Astrocyte (in vitro differentiated cells and primary cell): ENCODE data around the gene CCDC169. TPM values are rescaled to one million over a fixed set of nuclear protein-coding genes. Genes with fewer than 3 reads are reported as not detected.
A peak's percentile ranks its signal among the peaks of the same experiment; 100 is the strongest.

Source experiments
- DNase-seq: peaks from one replicate; pipeline ENCODE4 v3.0.0-alpha.2; 2010; ENCODE audit warnings: low read depth
- FAIRE-seq: peaks from 2 replicates; lab custom pipeline; 2011; peaks lifted over from hg19 to GRCh38; lab: Jason Lieb, UNC
- H2AFZ ChIP-seq: 2 replicates; pipeline ENCODE4 v1.6.0; 2012; ENCODE audit warnings: low read depth, low read length, inconsistent platforms
- H3K27ac ChIP-seq: 2 replicates; pipeline ENCODE4 v1.5.1; 2011; ENCODE audit warnings: low read depth, low read length, inconsistent platforms
- H3K27me3 ChIP-seq: 2 replicates; pipeline ENCODE4 v1.6.0; 2011; ENCODE audit warnings: low read length, inconsistent platforms; ENCODE audit not compliant: insufficient read depth
- H3K36me3 ChIP-seq: 2 replicates; pipeline ENCODE4 v1.5.1; 2011; ENCODE audit warnings: low read length, inconsistent platforms; ENCODE audit not compliant: insufficient read depth
- H3K4me1 ChIP-seq: 2 replicates; pipeline ENCODE4 v1.5.1; 2011; ENCODE audit warnings: low read length, inconsistent platforms; ENCODE audit not compliant: insufficient read depth
- H3K4me2 ChIP-seq: 2 replicates; pipeline ENCODE4 v1.6.0; 2012; ENCODE audit warnings: low read length, inconsistent platforms
- H3K4me3 ChIP-seq: 2 replicates; pipeline ENCODE4 v1.5.1; 2011; ENCODE audit warnings: low read depth, mild to moderate bottlenecking, low read length, inconsistent platforms; ENCODE audit not compliant: insufficient read depth
- H3K79me2 ChIP-seq: 2 replicates; pipeline ENCODE4 v1.6.0; 2012; ENCODE audit warnings: mild to moderate bottlenecking, low read length, inconsistent platforms; ENCODE audit not compliant: insufficient read depth
- H3K9ac ChIP-seq: 2 replicates; pipeline ENCODE4 v1.6.0; 2012; ENCODE audit warnings: mild to moderate bottlenecking, low read length, inconsistent platforms
- H3K9me3 ChIP-seq: 2 replicates; pipeline ENCODE4 v1.5.1; 2012; ENCODE audit warnings: low read depth, mild to moderate bottlenecking, low read length, inconsistent platforms; ENCODE audit not compliant: insufficient read depth
- H4K20me1 ChIP-seq: 2 replicates; pipeline ENCODE4 v1.6.0; 2012; ENCODE audit warnings: low read length, inconsistent platforms; ENCODE audit not compliant: insufficient read depth
- H3K27ac Mint-ChIP-seq: one replicate; pipeline ENCODE4 v1.8.0; 2021; ENCODE audit warnings: mild to moderate bottlenecking, mixed read lengths; ENCODE audit not compliant: unreplicated experiment
- H3K27me3 Mint-ChIP-seq: one replicate; pipeline ENCODE4 v1.8.0; 2021; ENCODE audit warnings: low read depth, mixed read lengths; ENCODE audit not compliant: unreplicated experiment
- H3K36me3 Mint-ChIP-seq: one replicate; pipeline ENCODE4 v1.8.0; 2021; ENCODE audit warnings: low read depth, mixed read lengths; ENCODE audit not compliant: unreplicated experiment
- H3K4me1 Mint-ChIP-seq: one replicate; pipeline ENCODE4 v1.8.0; 2021; ENCODE audit warnings: low read depth, mixed read lengths; ENCODE audit not compliant: unreplicated experiment
- H3K4me3 Mint-ChIP-seq: one replicate; pipeline ENCODE4 v1.8.0; 2021; ENCODE audit warnings: mild to moderate bottlenecking, moderate library complexity, mixed read lengths; ENCODE audit not compliant: unreplicated experiment
- H3K9me3 Mint-ChIP-seq: one replicate; pipeline ENCODE4 v1.8.0; 2021; ENCODE audit warnings: mild to moderate bottlenecking, mixed read lengths; ENCODE audit not compliant: unreplicated experiment
- CTCF ChIP-seq: IDR thresholded peaks from 2 replicates; pipeline ENCODE4 v1.5.1; 2011; ENCODE audit warnings: low read depth, mild to moderate bottlenecking, inconsistent platforms, low read length, moderate library complexity; ENCODE audit not compliant: insufficient read depth
- EZH2 ChIP-seq: IDR thresholded peaks from 2 replicates; pipeline ENCODE4 v1.6.1; 2012; ENCODE audit warnings: mild to moderate bottlenecking, low read length, inconsistent platforms; ENCODE audit not compliant: insufficient read depth
- total RNA-seq: library from RNA; stranded (reverse); gene quantifications from 2 replicates; pipeline ENCODE4 v1.2.1, GENCODE V29; 2021

CCDC169 gene
- total RNA-seq, 1 donor from 2014 or later = 0.98 TPM

- H3K36me3 Mint-ChIP-seq = no peaks in the 10 kb centered on the region
- no peak overlapping the region for H3K27ac ChIP-seq
- H2AFZ ChIP-seq = no peak overlapping the region
- H3K4me2 ChIP-seq = no peak overlapping the region
- H3K79me2 ChIP-seq = no peaks in the 10 kb centered on the region
- H3K27me3 Mint-ChIP-seq = no peaks in the 10 kb centered on the region
- H3K9ac ChIP-seq = no peak overlapping the region
- H3K36me3 ChIP-seq = no peaks in the 10 kb centered on the region
- no peak overlapping the region for H3K27ac Mint-ChIP-seq
- DNase-seq (peak; percentile 34), FAIRE-seq (no peak)
- H3K4me1 ChIP-seq = peaks cover 7% of the 10 kb centered on the region
- no peaks in the 10 kb centered on the region for H3K9me3 ChIP-seq
- no peaks in the 10 kb centered on the region for H4K20me1 ChIP-seq
- TF ChIP-seq EZH2 = no peak
- TF ChIP-seq CTCF = no peak
- H3K9me3 Mint-ChIP-seq = no peaks in the 10 kb centered on the region
- H3K4me3 Mint-ChIP-seq = no peak overlapping the region
- H3K4me3 ChIP-seq = no peak overlapping the region
- no peaks in the 10 kb centered on the region for H3K27me3 ChIP-seq
- peaks cover 9% of the 10 kb centered on the region for H3K4me1 Mint-ChIP-seq
Measured at GRCh38 chr13:36190771-36191170, 106.8 kb downstream of the CCDC169 start.

- no peak for TF ChIP-seq EZH2
- no peak for TF ChIP-seq CTCF
- Mint-ChIP-seq H3K36me3 (no peaks in the 10 kb centered on the region), H3K27ac (no peak overlapping the region), H3K27me3 (no peaks in the 10 kb centered on the region), H3K4me1 (peaks cover 8% of the 10 kb centered on the region), H3K9me3 (no peaks in the 10 kb centered on the region), H3K4me3 (no peak overlapping the region)
- no peaks in the 10 kb centered on the region for H3K27me3 ChIP-seq
- peaks cover 3% of the 10 kb centered on the region for H3K4me1 ChIP-seq
- no peaks in the 10 kb centered on the region for H4K20me1 ChIP-seq
- no peak for DNase-seq
- H3K4me3 ChIP-seq = no peak overlapping the region
- no peak for FAIRE-seq
- no peaks in the 10 kb centered on the region for H3K9me3 ChIP-seq
- no peak overlapping the region for H3K27ac ChIP-seq
- H3K36me3 ChIP-seq = no peaks in the 10 kb centered on the region
- H3K79me2 ChIP-seq = no peaks in the 10 kb centered on the region
- H3K9ac ChIP-seq = no peak overlapping the region
- no peak overlapping the region for H3K4me2 ChIP-seq
- H2AFZ ChIP-seq = no peak overlapping the region
Measured at GRCh38 chr13:36188441-36188840, 109.2 kb downstream of the CCDC169 start.

GRCh38 chr13:36183901-36184300 is 113.7 kb downstream of the CCDC169 start:
- FAIRE-seq = no peak
- TF ChIP-seq CTCF (no peak), EZH2 (no peak)
- no peaks in the 10 kb centered on the region for H3K36me3 ChIP-seq
- no peaks in the 10 kb centered on the region for H3K4me1 Mint-ChIP-seq
- no peaks in the 10 kb centered on the region for H3K79me2 ChIP-seq
- H3K4me3 ChIP-seq = no peak overlapping the region
- H3K27ac Mint-ChIP-seq = no peak overlapping the region
- no peaks in the 10 kb centered on the region for H4K20me1 ChIP-seq
- no peaks in the 10 kb centered on the region for H3K27me3 Mint-ChIP-seq
- no peaks in the 10 kb centered on the region for H3K4me1 ChIP-seq
- H2AFZ ChIP-seq = no peak overlapping the region
- no peak overlapping the region for H3K27ac ChIP-seq
- no peak overlapping the region for H3K4me2 ChIP-seq
- DNase-seq = no peak
- no peak overlapping the region for H3K9ac ChIP-seq
- no peaks in the 10 kb centered on the region for H3K9me3 Mint-ChIP-seq
- no peak overlapping the region for H3K4me3 Mint-ChIP-seq
- H3K36me3 Mint-ChIP-seq = no peaks in the 10 kb centered on the region
- no peaks in the 10 kb centered on the region for H3K27me3 ChIP-seq
- H3K9me3 ChIP-seq = no peaks in the 10 kb centered on the region

Other genes starting within 250 kb of the CCDC169 start
- gene DCLK1, start 166.4 kb downstream of the CCDC169 start, total RNA-seq = 3.2 and 4.9 TPM in 2 replicates
- 0.17 TPM in 1 of 2 replicates, not detected in the other for gene SOHLH2, start 83.3 kb downstream of the CCDC169 start, total RNA-seq
- 47.7 and 50.6 TPM in 2 replicates for gene SPART, start 48.6 kb upstream of the CCDC169 start, total RNA-seq
- gene CCNA1, start 134.7 kb upstream of the CCDC169 start, total RNA-seq = 0.70 and 0.91 TPM in 2 replicates